HCT116 (cell line): ENCODE data around the gene RFX3. TPM values are rescaled to one million over a fixed set of nuclear protein-coding genes. Genes with fewer than 3 reads are reported as not detected.

ENCODE experiments used
- ATAC-seq: fragments of 200-7000 bp; cut with Tn5 transposase; 2 replicates; pipeline ENCODE4 v1.9.1; 2020; ENCODE audit warnings: mild to moderate bottlenecking, moderate library complexity
- BruUV-seq: library from RNA; stranded (reverse); fragments of 400-500 nt; replicated peaks from 2 replicates; lab custom pipeline; 2021; lab: Mats Ljungman, UMichigan
- CTCF ChIA-PET: fragments of 300-600 bp; sonication (Branson Sonifier 250); formaldehyde crosslinking; loops from one replicate; lab custom pipeline; 2021; ENCODE audit warnings: antibody characterized with exemption; lab: Charles Lee
- POLR2A ChIA-PET: fragments of 300-600, 350-600 bp; sonication (Branson Sonifier 250); formaldehyde crosslinking; loops from one replicate; lab custom pipeline; 2021; ENCODE audit warnings: antibody characterized with exemption; lab: Charles Lee
- RAD21 ChIA-PET, 2 experiments: fragments of 300-600 bp; sonication (Branson Sonifier 250); formaldehyde crosslinking; loops; one replicate each; lab custom pipeline; 2023; ENCODE audit warnings: low total read pairs in 2 of 2; ENCODE audit not compliant: uncharacterized antibody in 2 of 2, unreplicated experiment in 2 of 2, low non-redundant PET in 1 of 2; lab: Charles Lee
- DNase-seq: peaks from one replicate; pipeline ENCODE4 v3.0.0-alpha.2; 2010; ENCODE audit warnings: low read depth, low spot score
- H2AFZ ChIP-seq: fragments of 200-600 bp; shearing (Covaris generic), sonication (generic); 2 replicates; pipeline ENCODE4 v1.6.1; 2017; ENCODE audit warnings: low read depth, mixed run types, mixed read lengths, antibody characterized with exemption, low read length; ENCODE audit not compliant: poor library complexity, severe bottlenecking
- H3K27ac ChIP-seq: 2 replicates; pipeline ENCODE4 v1.5.1; 2012; ENCODE audit warnings: low read depth, low read length
- H3K27me3 ChIP-seq: fragments of 200-600 bp; sonication (generic); 2 replicates; pipeline ENCODE4 v1.6.1; 2016; ENCODE audit warnings: mixed run types, low read length, mixed read lengths; ENCODE audit not compliant: insufficient read depth
- H3K36me3 ChIP-seq, 2 experiments: fragments of 200-500 bp in 1 of 2; fragments of 200-600 bp in 1 of 2; sonication (Bioruptor generic) in 1 of 2; sonication (generic) in 1 of 2; 2 replicates each; pipeline versions ENCODE4 v1.5.1 to v1.6.1; 2014 to 2016; ENCODE audit warnings: low read length in 2 of 2, inconsistent platforms in 1 of 2, mixed read lengths in 1 of 2, mixed run types in 1 of 2; ENCODE audit not compliant: insufficient read depth in 2 of 2, control insufficient read depth in 1 of 2
- H3K4me1 ChIP-seq, 2 experiments: fragments of 200-600 bp in 1 of 2; sonication (generic) in 1 of 2; 2 replicates each; pipeline versions ENCODE4 v1.5.1 to v1.6.1; 2012 to 2017; ENCODE audit warnings: low read length in 2 of 2, inconsistent platforms in 1 of 2, mild to moderate bottlenecking in 1 of 2, mixed read lengths in 1 of 2, mixed run types in 1 of 2, moderate library complexity in 1 of 2; ENCODE audit not compliant: insufficient read depth in 2 of 2, control insufficient read depth in 1 of 2
- H3K4me2 ChIP-seq: fragments of 200-600 bp; sonication (generic); 2 replicates; pipeline ENCODE4 v1.6.1; 2017; ENCODE audit warnings: mixed run types, low read length, mixed read lengths
- H3K4me3 ChIP-seq, 2 experiments: fragments of 200-600 bp in 1 of 2; sonication (generic) in 1 of 2; replicated peaks in 1 of 2; 2 replicates each; pipeline ENCODE4 v1.5.1; 2011 to 2016; ENCODE audit warnings: low read length in 2 of 2, control low read depth in 1 of 2, low read depth in 1 of 2, mild to moderate bottlenecking in 1 of 2, mixed read lengths in 1 of 2, mixed run types in 1 of 2
- H3K79me2 ChIP-seq: fragments of 200-600 bp; sonication (generic); 2 replicates; pipeline ENCODE4 v1.6.1; 2017; ENCODE audit warnings: mild to moderate bottlenecking, mixed run types, low read length, moderate library complexity, mixed read lengths; ENCODE audit not compliant: insufficient read depth
- H3K9ac ChIP-seq: fragments of 200-600 bp; sonication (generic); 2 replicates; pipeline ENCODE4 v1.6.1; 2016; ENCODE audit warnings: low read length, mixed read lengths
- H3K9me2 ChIP-seq: fragments of 200-600 bp; sonication (generic), shearing (Covaris generic); 2 replicates; pipeline ENCODE4 v1.6.1; 2017; ENCODE audit warnings: mixed run types, mild to moderate bottlenecking, moderate library complexity; ENCODE audit not compliant: insufficient read depth
- H3K9me3 ChIP-seq, 2 experiments: fragments of 200-500 bp in 1 of 2; fragments of 200-600 bp in 1 of 2; sonication (Bioruptor generic) in 1 of 2; sonication (generic) in 1 of 2; 2 replicates each; pipeline ENCODE4 v1.6.1; 2014 to 2017; ENCODE audit warnings: low read length in 2 of 2, mixed read lengths in 2 of 2, inconsistent platforms in 1 of 2, low read depth in 1 of 2, mild to moderate bottlenecking in 1 of 2, mixed run types in 1 of 2, moderate library complexity in 1 of 2; ENCODE audit not compliant: control insufficient read depth in 1 of 2, insufficient read depth in 1 of 2
- H4K20me1 ChIP-seq: fragments of 200-600 bp; sonication (generic), shearing (Covaris generic); 2 replicates; pipeline ENCODE4 v1.6.1; 2017; ENCODE audit warnings: mixed run types, mild to moderate bottlenecking, moderate library complexity; ENCODE audit not compliant: insufficient read depth
- CEBPB ChIP-seq: IDR thresholded peaks from 2 replicates; pipeline ENCODE4 v1.6.1; 2012; ENCODE audit warnings: low read depth
- EGR1 ChIP-seq: IDR thresholded peaks from 2 replicates; pipeline ENCODE4 v1.6.1; 2012; ENCODE audit warnings: low read depth
- ELF1 ChIP-seq: IDR thresholded peaks from 2 replicates; pipeline ENCODE4 v1.6.1; 2012; ENCODE audit warnings: low read depth, borderline replicate concordance
- EZH2 ChIP-seq: fragments of 200-600 bp; sonication (generic); IDR thresholded peaks from 2 replicates; pipeline ENCODE4 v1.6.1; 2017; ENCODE audit warnings: antibody characterized with exemption, mixed run types
- POLR2A ChIP-seq: IDR thresholded peaks from 2 replicates; pipeline ENCODE4 v1.7.0; 2011; ENCODE audit warnings: borderline replicate concordance; ENCODE audit not compliant: insufficient read depth, insufficient read length; ENCODE audit errors: extremely low read depth
- POLR2AphosphoS5 ChIP-seq: IDR thresholded peaks from 2 replicates; pipeline ENCODE4 v1.6.1; 2011; ENCODE audit warnings: mild to moderate bottlenecking, low read depth, low read length, moderate library complexity
- RAD21 ChIP-seq: IDR thresholded peaks from 2 replicates; pipeline ENCODE4 v1.6.1; 2012; ENCODE audit warnings: low read depth, mild to moderate bottlenecking
- SP1 ChIP-seq: IDR thresholded peaks from 2 replicates; pipeline ENCODE4 v1.6.1; 2012; ENCODE audit warnings: low read depth
- SRF ChIP-seq: IDR thresholded peaks from 2 replicates; pipeline ENCODE4 v1.6.1; 2012; ENCODE audit warnings: low read depth
- TCF7L2 ChIP-seq: IDR thresholded peaks from 2 replicates; pipeline ENCODE4 v1.7.0; 2011; ENCODE audit warnings: borderline replicate concordance, inconsistent platforms; ENCODE audit not compliant: insufficient read depth, insufficient read length; ENCODE audit errors: extremely low read depth
- YY1 ChIP-seq: IDR thresholded peaks from 2 replicates; pipeline ENCODE4 v1.6.1; 2011; ENCODE audit warnings: low read length, low read depth, moderate library complexity, mild to moderate bottlenecking; ENCODE audit not compliant: insufficient replicate concordance; ENCODE audit errors: extremely low read depth
- ZFX ChIP-seq: fragments of 450-650 bp; IDR thresholded peaks from 2 replicates; pipeline ENCODE4 v1.6.1; 2017
- ZNF274 ChIP-seq: fragments of 200-500 bp; sonication (Bioruptor generic); IDR thresholded peaks from 2 replicates; pipeline ENCODE4 v1.6.1; 2014; ENCODE audit warnings: mild to moderate bottlenecking, low read depth, low read length, inconsistent platforms
- intact Hi-C: fragments of 100-400 bp; cut with micrococcal nuclease; formaldehyde crosslinking; loops from 2 replicates; pipeline ENCODE4 v1.10.0; 2022
- total RNA-seq: library from RNA; stranded (reverse); gene quantifications from one replicate; pipeline ENCODE4 v1.2.1, GENCODE V29; 2021; ENCODE audit not compliant: unreplicated experiment
- TF ChIP-seq, protein P1 (sequence below): IDR thresholded peaks from 2 replicates; pipeline ENCODE4 v1.6.1; 2012; ENCODE audit warnings: low read depth
- TF ChIP-seq, protein P2 (sequence below): IDR thresholded peaks from 2 replicates; pipeline ENCODE4 v1.6.1; 2012
- TF ChIP-seq, protein P3 (sequence below): IDR thresholded peaks from 2 replicates; pipeline ENCODE4 v1.6.1; 2011; ENCODE audit warnings: mild to moderate bottlenecking, low read length, moderate library complexity; ENCODE audit not compliant: insufficient replicate concordance; ENCODE audit errors: extremely low read depth

RFX3 gene
- total RNA-seq, 1 experiment from 2014 or later = 11.8 TPM

DNA sequence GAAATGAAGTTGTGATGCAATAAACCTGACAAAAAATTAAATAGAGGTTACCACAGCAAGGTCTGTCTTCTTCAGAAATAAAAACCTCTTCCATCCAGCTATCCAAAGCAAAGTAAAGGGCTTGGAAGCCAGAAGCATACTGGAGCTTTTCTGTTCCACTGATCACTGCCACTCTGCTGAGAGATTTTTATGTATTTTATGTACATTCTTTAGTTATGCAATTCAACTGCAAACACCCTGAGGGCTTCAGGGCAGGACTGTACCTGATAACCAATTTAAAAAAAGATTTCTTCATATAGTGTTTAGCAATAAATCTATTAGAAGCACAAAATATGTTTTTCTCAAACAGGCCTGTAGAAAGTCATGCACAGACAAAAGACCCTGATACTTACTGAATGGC lies 355.0 kb downstream of the RFX3 start:
- Histone ChIP-seq H3K4me2 (no peak overlapping the region), H2AFZ (no peak overlapping the region), H3K4me1 (no peaks in the 10 kb centered on the region), H3K27me3 (peaks cover 78% of the 10 kb centered on the region), H3K36me3 (no peaks in the 10 kb centered on the region), H3K9me3 (no peaks in the 10 kb centered on the region), H3K79me2 (no peaks in the 10 kb centered on the region), H3K4me3 (no peak overlapping the region), H4K20me1 (peaks cover 3% of the 10 kb centered on the region; the same call in 1 of the 2 replicates), H3K9me2 (no peaks in the 10 kb centered on the region), H3K27ac (no peak overlapping the region), H3K9ac (no peak overlapping the region)
- no peak for ATAC-seq
- ChIA-PET RAD21 (no interaction called here), POLR2A (no interaction called here), CTCF (no interaction called here)
- TF ChIP-seq POLR2A (no peak), EZH2 (no peak), ZFX (no peak), EGR1 (no peak), RAD21 (no peak), YY1 (no peak), SP1 (no peak), POLR2AphosphoS5 (no peak), SRF (no peak), ZNF274 (no peak), ELF1 (no peak), CEBPB (no peak), TCF7L2 (no peak)
- TF ChIP-seq, protein P1, sequence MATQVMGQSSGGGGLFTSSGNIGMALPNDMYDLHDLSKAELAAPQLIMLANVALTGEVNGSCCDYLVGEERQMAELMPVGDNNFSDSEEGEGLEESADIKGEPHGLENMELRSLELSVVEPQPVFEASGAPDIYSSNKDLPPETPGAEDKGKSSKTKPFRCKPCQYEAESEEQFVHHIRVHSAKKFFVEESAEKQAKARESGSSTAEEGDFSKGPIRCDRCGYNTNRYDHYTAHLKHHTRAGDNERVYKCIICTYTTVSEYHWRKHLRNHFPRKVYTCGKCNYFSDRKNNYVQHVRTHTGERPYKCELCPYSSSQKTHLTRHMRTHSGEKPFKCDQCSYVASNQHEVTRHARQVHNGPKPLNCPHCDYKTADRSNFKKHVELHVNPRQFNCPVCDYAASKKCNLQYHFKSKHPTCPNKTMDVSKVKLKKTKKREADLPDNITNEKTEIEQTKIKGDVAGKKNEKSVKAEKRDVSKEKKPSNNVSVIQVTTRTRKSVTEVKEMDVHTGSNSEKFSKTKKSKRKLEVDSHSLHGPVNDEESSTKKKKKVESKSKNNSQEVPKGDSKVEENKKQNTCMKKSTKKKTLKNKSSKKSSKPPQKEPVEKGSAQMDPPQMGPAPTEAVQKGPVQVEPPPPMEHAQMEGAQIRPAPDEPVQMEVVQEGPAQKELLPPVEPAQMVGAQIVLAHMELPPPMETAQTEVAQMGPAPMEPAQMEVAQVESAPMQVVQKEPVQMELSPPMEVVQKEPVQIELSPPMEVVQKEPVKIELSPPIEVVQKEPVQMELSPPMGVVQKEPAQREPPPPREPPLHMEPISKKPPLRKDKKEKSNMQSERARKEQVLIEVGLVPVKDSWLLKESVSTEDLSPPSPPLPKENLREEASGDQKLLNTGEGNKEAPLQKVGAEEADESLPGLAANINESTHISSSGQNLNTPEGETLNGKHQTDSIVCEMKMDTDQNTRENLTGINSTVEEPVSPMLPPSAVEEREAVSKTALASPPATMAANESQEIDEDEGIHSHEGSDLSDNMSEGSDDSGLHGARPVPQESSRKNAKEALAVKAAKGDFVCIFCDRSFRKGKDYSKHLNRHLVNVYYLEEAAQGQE = no peak
- TF ChIP-seq, protein P2, sequence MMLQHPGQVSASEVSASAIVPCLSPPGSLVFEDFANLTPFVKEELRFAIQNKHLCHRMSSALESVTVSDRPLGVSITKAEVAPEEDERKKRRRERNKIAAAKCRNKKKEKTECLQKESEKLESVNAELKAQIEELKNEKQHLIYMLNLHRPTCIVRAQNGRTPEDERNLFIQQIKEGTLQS = no peak
- TF ChIP-seq, protein P3, sequence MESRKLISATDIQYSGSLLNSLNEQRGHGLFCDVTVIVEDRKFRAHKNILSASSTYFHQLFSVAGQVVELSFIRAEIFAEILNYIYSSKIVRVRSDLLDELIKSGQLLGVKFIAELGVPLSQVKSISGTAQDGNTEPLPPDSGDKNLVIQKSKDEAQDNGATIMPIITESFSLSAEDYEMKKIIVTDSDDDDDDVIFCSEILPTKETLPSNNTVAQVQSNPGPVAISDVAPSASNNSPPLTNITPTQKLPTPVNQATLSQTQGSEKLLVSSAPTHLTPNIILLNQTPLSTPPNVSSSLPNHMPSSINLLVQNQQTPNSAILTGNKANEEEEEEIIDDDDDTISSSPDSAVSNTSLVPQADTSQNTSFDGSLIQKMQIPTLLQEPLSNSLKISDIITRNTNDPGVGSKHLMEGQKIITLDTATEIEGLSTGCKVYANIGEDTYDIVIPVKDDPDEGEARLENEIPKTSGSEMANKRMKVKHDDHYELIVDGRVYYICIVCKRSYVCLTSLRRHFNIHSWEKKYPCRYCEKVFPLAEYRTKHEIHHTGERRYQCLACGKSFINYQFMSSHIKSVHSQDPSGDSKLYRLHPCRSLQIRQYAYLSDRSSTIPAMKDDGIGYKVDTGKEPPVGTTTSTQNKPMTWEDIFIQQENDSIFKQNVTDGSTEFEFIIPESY = no peak
- BruUV-seq = no TSS peak
- intact Hi-C loops = no loop called here
- no peak for DNase-seq
